ENCODE results near the gene ABCF2. TPM values are rescaled to one million over a fixed set of nuclear protein-coding genes. Genes with fewer than 3 reads are reported as not detected.

Gene ABCF2
- total RNA-seq, 1 donor from 2014 or later: 35.8 TPM

- Mint-ChIP-seq H3K36me3 (ENCODE audit: low read depth) (peaks cover 28% of the 10 kb centered on the region), H3K9me3 (ENCODE audit: low read depth) (no peaks in the 10 kb centered on the region), H3K27ac (ENCODE audit: unreplicated experiment) (no peak overlapping the region), H3K4me3 (ENCODE audit: unreplicated experiment) (no peak overlapping the region), H3K4me1 (ENCODE audit: low read depth) (peaks cover 32% of the 10 kb centered on the region), H3K27me3 (ENCODE audit: low read depth) (no peaks in the 10 kb centered on the region)
- no peak for DNase-seq (ENCODE audit: low spot score)
- no peak for TF ChIP-seq CTCF (IDR thresholded peaks at IDR 0.05)
These were observed 11.3 kb upstream of the ABCF2 start for GRCh38 chr7:151238190-151238810.

GRCh38 chr7:151237244-151238189 lies 10.5 kb upstream of the ABCF2 start:
- peaks cover 33% of the 10 kb centered on the region for H3K4me1 Mint-ChIP-seq (ENCODE audit: low read depth)
- TF ChIP-seq CTCF (IDR thresholded peaks at IDR 0.05): peak; percentile 8
- peaks cover 28% of the 10 kb centered on the region for H3K36me3 Mint-ChIP-seq (ENCODE audit: low read depth)
- no peak for DNase-seq (ENCODE audit: low spot score)
- no peak overlapping the region for H3K27ac Mint-ChIP-seq (ENCODE audit: unreplicated experiment)
- H3K27me3 Mint-ChIP-seq (ENCODE audit: low read depth): no peaks in the 10 kb centered on the region
- no peaks in the 10 kb centered on the region for H3K9me3 Mint-ChIP-seq (ENCODE audit: low read depth)
- no peak overlapping the region for H3K4me3 Mint-ChIP-seq (ENCODE audit: unreplicated experiment)

- Mint-ChIP-seq H3K4me3 (ENCODE audit: unreplicated experiment) (no peak overlapping the region), H3K27me3 (ENCODE audit: low read depth) (no peaks in the 10 kb centered on the region), H3K36me3 (ENCODE audit: low read depth) (peaks cover 24% of the 10 kb centered on the region), H3K9me3 (ENCODE audit: low read depth) (no peaks in the 10 kb centered on the region), H3K27ac (ENCODE audit: unreplicated experiment) (no peak overlapping the region), H3K4me1 (ENCODE audit: low read depth) (peaks cover 41% of the 10 kb centered on the region)
- no peak for TF ChIP-seq CTCF (IDR thresholded peaks at IDR 0.05)
- no peak for DNase-seq (ENCODE audit: low spot score)
These were observed 9.4 kb upstream of the ABCF2 start for GRCh38 chr7:151236406-151236805.

- H3K27me3 Mint-ChIP-seq (ENCODE audit: low read depth): no peaks in the 10 kb centered on the region
- H3K36me3 Mint-ChIP-seq (ENCODE audit: low read depth): peaks cover 18% of the 10 kb centered on the region
- no peaks in the 10 kb centered on the region for H3K9me3 Mint-ChIP-seq (ENCODE audit: low read depth)
- no peak for TF ChIP-seq CTCF (IDR thresholded peaks at IDR 0.05)
- no peak overlapping the region for H3K4me3 Mint-ChIP-seq (ENCODE audit: unreplicated experiment)
- DNase-seq (ENCODE audit: low spot score): peak; percentile 87
- peaks cover 40% of the 10 kb centered on the region for H3K4me1 Mint-ChIP-seq (ENCODE audit: low read depth)
- H3K27ac Mint-ChIP-seq (ENCODE audit: unreplicated experiment): no peak overlapping the region
These were observed 8.2 kb upstream of the ABCF2 start for GRCh38 chr7:151235091-151235787.

- Mint-ChIP-seq H3K4me1 (ENCODE audit: low read depth) (peaks cover 37% of the 10 kb centered on the region), H3K4me3 (ENCODE audit: unreplicated experiment) (peak overlapping the region; percentile 100), H3K36me3 (ENCODE audit: low read depth) (peaks cover 9% of the 10 kb centered on the region), H3K27ac (ENCODE audit: unreplicated experiment) (peak overlapping the region; percentile 100), H3K9me3 (ENCODE audit: low read depth) (no peaks in the 10 kb centered on the region), H3K27me3 (ENCODE audit: low read depth) (no peaks in the 10 kb centered on the region)
- no peak for TF ChIP-seq CTCF (IDR thresholded peaks at IDR 0.05)
- no peak for DNase-seq (ENCODE audit: low spot score)
These were observed 6.8 kb upstream of the ABCF2 start for GRCh38 chr7:151233804-151234203.

Measured in chondrocyte (in vitro differentiated cells).